ENCODE measurements around the gene MROH7.

Gene MROH7

GRCh38 chr1:54640863-54641836 is at the start of gene MROH7:
Gene MROH7 (plus strand): TSS chr1:54641786. CDS start chr1:54652927, 11,141 bp downstream.
- DNase-seq (ENCODE audit: low read depth): no peak

DNA sequence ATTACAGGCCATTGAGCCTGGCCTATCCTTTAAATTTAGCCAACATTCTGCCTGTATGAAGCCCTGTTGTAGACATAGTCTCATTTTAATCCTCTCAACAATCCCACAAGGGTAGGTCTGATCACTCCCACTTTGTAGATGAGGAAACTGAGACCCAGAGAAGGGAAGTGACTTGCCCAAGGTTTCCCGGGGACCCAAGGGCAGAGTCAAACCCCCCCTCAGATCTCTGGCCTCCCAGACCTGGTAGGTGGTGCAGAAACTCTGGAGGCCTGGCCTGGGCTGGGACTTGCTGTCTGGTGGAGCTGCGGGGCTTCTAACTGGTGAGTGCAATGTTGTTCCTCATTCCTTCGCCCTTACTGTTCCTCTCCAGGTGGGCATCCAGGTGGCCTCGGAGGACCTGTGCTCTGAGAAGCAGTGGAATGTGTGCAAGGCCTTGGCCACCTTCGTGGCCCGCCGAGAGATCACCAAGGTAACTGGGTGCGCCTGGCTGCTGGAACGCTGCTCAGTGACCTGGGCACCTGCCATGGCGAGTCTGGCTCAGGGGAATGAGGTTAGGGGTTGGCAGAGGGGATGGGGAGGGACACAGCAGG is 47.9 kb upstream of the MROH7 start:
- no peak for DNase-seq (ENCODE audit: low read depth)

DNA sequence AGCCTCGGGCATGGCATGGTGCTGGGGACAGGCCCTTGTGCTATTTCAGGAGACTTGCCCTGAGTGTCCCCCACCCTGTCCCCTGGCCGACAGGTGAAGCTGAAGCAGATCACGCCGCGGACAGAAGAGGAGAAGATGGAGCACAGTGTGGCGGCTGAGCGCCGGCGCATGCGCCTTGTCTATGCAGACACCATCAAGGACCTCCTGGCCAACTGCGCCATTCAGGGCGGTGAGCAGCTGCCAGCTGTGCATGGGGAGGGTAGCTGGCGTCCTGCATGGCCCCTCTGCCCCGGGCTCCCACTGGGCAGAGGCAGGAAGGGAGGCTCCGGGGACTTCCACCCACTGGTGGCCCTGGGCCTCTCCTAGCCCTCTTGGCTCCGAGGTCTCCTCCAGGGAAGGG is 47.1 kb upstream of the MROH7 start:
- DNase-seq (ENCODE audit: low read depth): no peak

- no peak for DNase-seq (ENCODE audit: low read depth)
Observed at GRCh38 chr1:54595956-54596498, 45.6 kb upstream of the MROH7 start.

GRCh38 chr1:54596756-54597155 is 44.8 kb upstream of the MROH7 start:
- no peak for DNase-seq (ENCODE audit: low read depth)

DNA sequence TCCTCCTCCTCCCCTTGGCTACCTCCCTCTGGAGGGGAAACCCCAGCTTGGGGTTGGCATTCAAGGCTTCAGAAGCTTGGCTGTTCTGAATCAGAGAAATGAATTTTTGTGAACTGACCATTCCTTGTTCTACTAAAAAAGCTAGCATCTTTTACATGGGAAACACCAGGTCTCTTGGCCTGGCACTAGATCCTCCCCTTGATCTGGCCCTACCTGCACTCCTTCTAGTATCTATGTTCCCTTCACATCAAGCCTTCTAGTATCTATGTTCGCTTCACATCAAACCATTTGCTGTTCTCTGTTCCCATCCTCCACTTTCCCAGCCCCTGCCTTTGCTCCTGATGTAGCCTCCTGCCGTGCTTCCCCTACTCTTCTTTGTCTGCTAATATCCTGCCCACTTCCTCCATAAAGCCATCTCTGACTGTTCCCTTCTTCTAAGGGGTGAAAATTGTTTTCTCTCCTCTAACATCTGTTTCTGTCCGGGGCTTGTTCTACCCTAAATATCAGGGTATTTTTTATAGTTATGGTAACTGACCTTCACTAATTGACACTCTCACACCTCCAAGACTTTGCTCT is 44.0 kb upstream of the MROH7 start:
- DNase-seq (ENCODE audit: low read depth): no peak

- no peak for DNase-seq (ENCODE audit: low read depth)
Observed at GRCh38 chr1:54599211-54599823, 42.3 kb upstream of the MROH7 start.

- no peak for DNase-seq (ENCODE audit: low read depth)
Observed at GRCh38 chr1:54600947-54601721, 40.5 kb upstream of the MROH7 start.

GRCh38 chr1:54601730-54602129 is 39.9 kb upstream of the MROH7 start:
- no peak for DNase-seq (ENCODE audit: low read depth)

DNA sequence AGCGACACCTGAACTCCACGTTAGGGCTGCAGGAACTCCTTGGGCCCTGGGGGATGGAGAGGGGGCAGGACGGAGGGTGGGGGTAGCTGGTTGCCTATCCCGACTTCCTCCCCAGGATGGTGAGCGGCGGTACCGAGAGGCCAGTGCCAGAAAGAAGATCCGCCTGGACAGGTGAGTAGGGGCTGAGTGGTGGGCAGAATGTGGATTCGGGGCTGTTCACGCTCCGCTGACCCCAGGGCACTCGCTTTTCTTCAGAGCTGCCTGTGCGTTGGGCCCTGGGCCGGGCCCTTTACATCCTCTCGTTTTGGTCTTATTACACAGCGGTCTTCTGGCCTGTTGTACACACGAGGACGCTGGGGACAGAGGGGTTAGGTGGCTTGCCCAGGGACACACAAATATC is 39.0 kb upstream of the MROH7 start:
- no peak for DNase-seq (ENCODE audit: low read depth)

- DNase-seq (ENCODE audit: low read depth): no peak
Observed at GRCh38 chr1:54603241-54603640, 38.3 kb upstream of the MROH7 start.

DNA sequence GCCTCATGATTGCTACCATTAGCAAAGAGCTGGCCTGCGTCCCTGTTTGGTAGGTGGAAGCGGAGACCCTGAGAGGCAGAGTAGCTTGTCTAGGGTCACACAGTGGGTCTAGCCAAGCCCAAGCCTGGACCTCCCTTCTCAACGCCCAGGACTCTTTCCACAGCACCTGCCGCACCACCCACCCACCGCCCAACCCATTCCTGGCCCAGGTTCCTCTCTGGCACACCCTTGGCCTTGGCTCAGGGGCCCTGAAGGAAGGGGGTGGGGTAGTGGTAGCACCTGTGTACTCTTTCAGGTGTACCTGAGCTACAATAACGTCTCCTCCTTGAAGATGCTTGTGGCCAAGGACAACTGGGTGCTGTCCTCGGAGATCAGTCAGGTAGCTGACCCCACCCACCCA is 37.5 kb upstream of the MROH7 start:
- DNase-seq (ENCODE audit: low read depth): no peak

DNA sequence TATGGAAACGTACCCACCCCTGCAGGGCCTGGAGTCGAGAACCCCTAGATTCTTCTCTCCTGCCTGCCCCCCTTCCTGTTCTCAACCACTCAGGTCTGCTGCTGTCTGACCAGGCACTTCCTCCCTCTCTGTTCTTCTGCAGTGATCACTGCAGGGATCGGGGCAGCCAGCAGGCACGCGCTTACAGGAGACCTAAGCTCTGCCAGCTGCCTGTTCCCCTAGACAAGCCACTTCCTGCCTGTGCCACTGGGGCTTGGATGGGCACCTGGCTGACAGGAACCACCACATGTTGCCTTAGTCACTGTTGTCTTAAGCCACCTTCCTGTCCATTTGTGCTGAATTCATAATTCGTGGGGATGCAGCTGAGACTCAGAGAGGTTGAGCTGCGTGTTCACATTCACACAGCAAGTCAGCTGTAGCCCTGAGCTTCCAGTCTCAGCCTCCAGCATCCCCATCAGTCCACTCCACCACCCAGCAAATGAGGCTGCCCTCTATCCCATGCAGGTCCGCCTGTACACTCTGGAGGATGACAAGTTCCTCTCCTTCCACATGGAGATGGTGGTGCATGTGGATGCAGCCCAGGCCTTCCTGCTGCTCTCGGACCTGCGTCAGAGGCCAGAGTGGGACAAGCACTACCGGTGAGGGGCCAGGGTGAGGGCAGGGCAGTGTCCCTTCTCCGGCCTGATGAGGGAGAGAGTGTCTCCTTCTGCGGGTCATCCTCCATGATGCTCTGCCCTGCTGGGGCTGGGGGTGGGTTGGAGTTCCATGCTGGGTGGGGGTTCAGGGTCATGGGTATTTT is 36.8 kb upstream of the MROH7 start:
- peak; percentile 32 for DNase-seq (ENCODE audit: low read depth)

DNA sequence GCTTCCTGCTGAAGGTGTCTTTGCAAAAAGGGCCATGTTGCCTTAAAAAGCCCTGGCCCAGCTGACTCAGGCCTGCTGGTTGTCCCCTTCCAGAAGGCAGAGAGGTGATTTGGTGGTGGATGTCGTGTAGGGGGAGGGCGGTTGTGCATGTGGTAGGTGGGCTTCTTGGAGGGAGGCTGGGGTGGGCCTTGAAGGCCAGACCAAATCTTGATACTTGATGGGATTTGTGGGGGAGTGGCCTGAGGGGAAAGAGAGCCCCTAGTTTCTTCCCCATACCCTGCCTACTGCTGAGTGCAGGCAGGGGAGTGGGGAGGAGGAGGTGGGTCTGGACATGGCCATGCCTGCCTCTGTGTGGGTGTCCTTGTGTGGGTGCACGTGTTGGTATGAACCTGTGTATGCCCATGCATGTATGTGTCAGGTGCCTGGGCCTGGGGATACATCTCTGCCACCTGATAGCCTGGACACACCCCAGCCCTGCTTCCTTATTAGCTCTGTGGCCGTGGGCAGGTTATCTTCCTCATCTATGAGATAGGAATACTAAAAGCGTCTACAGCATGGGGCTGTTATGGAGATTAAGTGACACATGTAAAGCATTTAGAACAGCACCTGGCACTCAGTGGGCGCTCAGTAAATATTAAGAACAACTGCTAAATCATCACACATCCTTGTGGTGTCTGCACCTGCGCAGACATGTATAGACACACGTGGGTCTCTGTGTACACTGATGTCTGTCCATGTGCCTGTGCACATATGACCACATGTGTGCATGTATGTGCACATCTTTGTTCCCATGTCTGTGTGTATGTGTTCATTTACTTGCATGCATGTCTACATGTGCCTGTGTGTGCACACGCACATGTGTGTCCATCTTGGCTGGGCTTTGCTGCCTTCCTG is 35.2 kb upstream of the MROH7 start:
- no peak for DNase-seq (ENCODE audit: low read depth)

GRCh38 chr1:54606990-54607325 is 34.6 kb upstream of the MROH7 start:
- DNase-seq (ENCODE audit: low read depth): no peak

GRCh38 chr1:54607821-54608565 is 33.6 kb upstream of the MROH7 start:
- DNase-seq (ENCODE audit: low read depth): no peak

DNA sequence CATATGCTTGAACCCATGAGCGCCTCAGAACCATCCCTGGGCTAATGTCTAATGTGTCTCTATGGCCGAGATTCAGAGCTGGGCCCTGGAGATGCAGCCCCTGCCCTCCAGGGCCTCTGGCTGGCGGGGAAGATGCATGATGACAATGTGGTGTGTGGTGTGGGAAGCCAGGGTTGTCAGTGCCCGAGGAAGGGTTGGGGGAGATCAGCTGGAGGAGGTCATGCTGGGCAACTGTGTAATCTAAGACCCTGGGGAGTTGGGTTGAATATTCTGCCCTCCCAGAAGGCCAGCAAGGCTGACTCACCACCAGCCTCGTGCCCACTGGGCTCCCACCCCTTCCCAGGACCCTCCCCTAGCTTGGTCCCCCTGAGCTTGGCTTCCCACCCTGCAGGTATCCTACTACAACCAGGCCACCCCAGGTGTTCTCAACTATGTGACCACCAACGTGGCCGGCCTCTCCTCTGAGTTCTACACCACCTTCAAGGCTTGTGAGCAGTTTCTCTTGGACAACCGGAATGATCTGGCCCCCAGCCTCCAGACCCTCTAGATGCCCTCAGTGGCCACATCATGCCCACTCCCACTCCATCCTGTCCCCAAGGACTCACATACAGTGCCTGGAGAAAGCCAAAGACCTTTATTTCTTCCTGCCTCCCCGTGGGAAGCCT is 32.9 kb upstream of the MROH7 start:
- DNase-seq (ENCODE audit: low read depth): no peak

GRCh38 chr1:54609301-54609921 is 32.2 kb upstream of the MROH7 start:
- DNase-seq (ENCODE audit: low read depth): no peak

All from CMK (cell line).